RWPE1 (cell line): Measurements from ENCODE around the gene CDC14A.

Experiments
- CTCF ChIA-PET: fragments of 350-600 bp; sonication (Branson Sonifier 250); formaldehyde crosslinking; extraction: SDS; loops from one replicate; lab custom pipeline; 2021; lab: Yijun Ruan, JAX
- POLR2A ChIA-PET: fragments of 400-600 bp; formaldehyde crosslinking; extraction: SDS; loops from one replicate; lab custom pipeline; 2020; ENCODE audit warnings: antibody characterized with exemption; ENCODE audit not compliant: low non-redundant PET; lab: Yijun Ruan, JAX
- DNase-seq: peaks from one replicate; pipeline ENCODE4 v3.0.0; 2012; ENCODE audit warnings: low spot score
- H3K27ac ChIP-seq: fragments of 450-650 bp; 2 replicates; pipeline ENCODE4 v1.5.1; 2017
- CTCF ChIP-seq: fragments of 450-650 bp; conservative IDR thresholded peaks from 2 replicates; pipeline ENCODE4 v1.5.1; 2017; ENCODE audit warnings: low read depth, mild to moderate bottlenecking

The CDC14A gene

GRCh38 chr1:100463791-100464424 is 111.6 kb downstream of the CDC14A start:
- H3K27ac ChIP-seq = no peak overlapping the region
- peak; percentile 48 for DNase-seq
- ChIA-PET POLR2A (no interaction called here), CTCF (interaction anchor here (0.5 to 1.8 kb wide), 9 partner anchors 9 to 1629 kb away, joined by 3 to 15 read pairs (median 3); no protein-coding TSS in a partner anchor)
- TF ChIP-seq CTCF = peak; percentile 72

GRCh38 chr1:100469578-100469977 is 117.3 kb downstream of the CDC14A start:
- DNase-seq = no peak
- CTCF ChIA-PET = interaction anchor here (0.6 to 0.7 kb wide), 2 partner anchors 283 to 1536 kb away, joined by 3 to 5 read pairs; no protein-coding TSS in a partner anchor
- no peak for TF ChIP-seq CTCF
- POLR2A ChIA-PET = no interaction called here
- no peak overlapping the region for H3K27ac ChIP-seq

- DNase-seq = no peak
- ChIA-PET POLR2A (no interaction called here), CTCF (interaction anchor here (0.9 kb wide), 1 partner anchor 11 kb away, joined by 3 read pairs; no protein-coding TSS in a partner anchor)
- no peak overlapping the region for H3K27ac ChIP-seq
- TF ChIP-seq CTCF = no peak
These were observed 122.5 kb downstream of the CDC14A start for GRCh38 chr1:100474834-100475233.

GRCh38 chr1:100476735-100477290 is 124.5 kb downstream of the CDC14A start:
- H3K27ac ChIP-seq = no peak overlapping the region
- ChIA-PET POLR2A (no interaction called here), CTCF (no interaction called here)
- no peak for DNase-seq
- TF ChIP-seq CTCF = no peak

- POLR2A ChIA-PET = no interaction called here
- CTCF ChIA-PET = interaction anchor here (0.6 kb wide), 1 partner anchor 20 kb away, joined by 4 read pairs; no protein-coding TSS in a partner anchor
- TF ChIP-seq CTCF = no peak
- DNase-seq = no peak
- H3K27ac ChIP-seq = no peak overlapping the region
These were observed 126.5 kb downstream of the CDC14A start for GRCh38 chr1:100478816-100479215.

- no peak for TF ChIP-seq CTCF
- DNase-seq = no peak
- no peak overlapping the region for H3K27ac ChIP-seq
- CTCF ChIA-PET = no interaction called here
- POLR2A ChIA-PET = no interaction called here
These were observed 127.5 kb downstream of the CDC14A start for GRCh38 chr1:100479620-100480338.
